ENCODE results near the gene TSR3.
A peak's percentile ranks its signal among the peaks of the same experiment; 100 is the strongest.
"Not testable (repeated sequence)": the region's sequence is repeated elsewhere in the genome, so short reads cannot be mapped to it uniquely, and the experiment has no call there.

The TSR3 gene

GRCh38 chr16:1331712-1332617 is 19.7 kb downstream of the TSR3 start:
- no peak overlapping the region for H3K9ac ChIP-seq (ENCODE audit: low read depth, low read length, poor library complexity, severe bottlenecking)
- no peaks in the 10 kb centered on the region for H4K20me1 ChIP-seq (ENCODE audit: insufficient read depth, low read length, poor library complexity, severe bottlenecking)
- H2AFZ ChIP-seq (ENCODE audit: low read length): no peak overlapping the region
- H3K4me1 ChIP-seq (ENCODE audit: insufficient read depth, low read length, poor library complexity, severe bottlenecking): no peaks in the 10 kb centered on the region
- no peaks in the 10 kb centered on the region for H3K9me3 ChIP-seq (ENCODE audit: insufficient read depth, low read depth, low read length)
- H3K36me3 ChIP-seq (ENCODE audit: insufficient read depth, low read length): no peaks in the 10 kb centered on the region
- H3K4me3 ChIP-seq (ENCODE audit: low read length, poor library complexity, severe bottlenecking): no peak overlapping the region
- no peaks in the 10 kb centered on the region for H3K9me2 ChIP-seq (replicated peaks; ENCODE audit: low read depth, low read length)
- H3K79me2 ChIP-seq (ENCODE audit: insufficient read depth, low read length): no peaks in the 10 kb centered on the region
- no peaks in the 10 kb centered on the region for H3F3A ChIP-seq (ENCODE audit: low read depth)
- H3K4me2 ChIP-seq (ENCODE audit: low read depth, low read length, poor library complexity, severe bottlenecking): no peak overlapping the region
- H3K27me3 ChIP-seq (ENCODE audit: insufficient read depth, low read length, poor library complexity, severe bottlenecking): no peaks in the 10 kb centered on the region
- TF ChIP-seq CTCF (conservative IDR thresholded peaks at IDR 0.05; ENCODE audit: low read length) (no peak), EZH2phosphoT487 (IDR thresholded peaks at IDR 0.05; ENCODE audit: borderline replicate concordance) (no peak)

GRCh38 chr16:1330931-1331711 is 20.6 kb downstream of the TSR3 start:
- H3K4me3 ChIP-seq (ENCODE audit: low read length, poor library complexity, severe bottlenecking): no peak overlapping the region
- H3K9ac ChIP-seq (ENCODE audit: low read depth, low read length, poor library complexity, severe bottlenecking): no peak overlapping the region
- no peaks in the 10 kb centered on the region for H3K4me1 ChIP-seq (ENCODE audit: insufficient read depth, low read length, poor library complexity, severe bottlenecking)
- no peak overlapping the region for H3K4me2 ChIP-seq (ENCODE audit: low read depth, low read length, poor library complexity, severe bottlenecking)
- H4K20me1 ChIP-seq (ENCODE audit: insufficient read depth, low read length, poor library complexity, severe bottlenecking): no peaks in the 10 kb centered on the region
- H3K9me3 ChIP-seq (ENCODE audit: insufficient read depth, low read depth, low read length): no peaks in the 10 kb centered on the region
- H3K36me3 ChIP-seq (ENCODE audit: insufficient read depth, low read length): no peaks in the 10 kb centered on the region
- no peaks in the 10 kb centered on the region for H3K79me2 ChIP-seq (ENCODE audit: insufficient read depth, low read length)
- no peak overlapping the region for H2AFZ ChIP-seq (ENCODE audit: low read length)
- TF ChIP-seq CTCF (conservative IDR thresholded peaks at IDR 0.05; ENCODE audit: low read length) (no peak), EZH2phosphoT487 (IDR thresholded peaks at IDR 0.05; ENCODE audit: borderline replicate concordance) (no peak)
- H3K27me3 ChIP-seq (ENCODE audit: insufficient read depth, low read length, poor library complexity, severe bottlenecking): no peaks in the 10 kb centered on the region
- H3F3A ChIP-seq (ENCODE audit: low read depth): no peaks in the 10 kb centered on the region
- H3K9me2 ChIP-seq (replicated peaks; ENCODE audit: low read depth, low read length): no peaks in the 10 kb centered on the region

GRCh38 chr16:1330260-1330914 is 21.3 kb downstream of the TSR3 start:
- H3K4me2 ChIP-seq (ENCODE audit: low read depth, low read length, poor library complexity, severe bottlenecking): no peak overlapping the region
- no peak overlapping the region for H3K4me3 ChIP-seq (ENCODE audit: low read length, poor library complexity, severe bottlenecking)
- no peaks in the 10 kb centered on the region for H3K27me3 ChIP-seq (ENCODE audit: insufficient read depth, low read length, poor library complexity, severe bottlenecking)
- no peaks in the 10 kb centered on the region for H3K9me3 ChIP-seq (ENCODE audit: insufficient read depth, low read depth, low read length)
- peak; percentile 36 for TF ChIP-seq CTCF (conservative IDR thresholded peaks at IDR 0.05; ENCODE audit: low read length)
- no peak for TF ChIP-seq EZH2phosphoT487 (IDR thresholded peaks at IDR 0.05; ENCODE audit: borderline replicate concordance)
- H3K9me2 ChIP-seq (replicated peaks; ENCODE audit: low read depth, low read length): no peaks in the 10 kb centered on the region
- no peak overlapping the region for H3K9ac ChIP-seq (ENCODE audit: low read depth, low read length, poor library complexity, severe bottlenecking)
- no peaks in the 10 kb centered on the region for H3K36me3 ChIP-seq (ENCODE audit: insufficient read depth, low read length)
- no peaks in the 10 kb centered on the region for H3F3A ChIP-seq (ENCODE audit: low read depth)
- H3K79me2 ChIP-seq (ENCODE audit: insufficient read depth, low read length): no peaks in the 10 kb centered on the region
- no peaks in the 10 kb centered on the region for H3K4me1 ChIP-seq (ENCODE audit: insufficient read depth, low read length, poor library complexity, severe bottlenecking)
- no peak overlapping the region for H2AFZ ChIP-seq (ENCODE audit: low read length)
- no peaks in the 10 kb centered on the region for H4K20me1 ChIP-seq (ENCODE audit: insufficient read depth, low read length, poor library complexity, severe bottlenecking)

- not testable (repeated sequence) for H3F3A ChIP-seq (ENCODE audit: low read depth); H3K4me2 ChIP-seq (ENCODE audit: low read depth, low read length, poor library complexity, severe bottlenecking); H3K4me3 ChIP-seq (ENCODE audit: low read length, poor library complexity, severe bottlenecking); H3K79me2 ChIP-seq (ENCODE audit: insufficient read depth, low read length); H3K27me3 ChIP-seq (ENCODE audit: insufficient read depth, low read length, poor library complexity, severe bottlenecking); H3K36me3 ChIP-seq (ENCODE audit: insufficient read depth, low read length); H4K20me1 ChIP-seq (ENCODE audit: insufficient read depth, low read length, poor library complexity, severe bottlenecking); H3K9me3 ChIP-seq (ENCODE audit: insufficient read depth, low read depth, low read length); H2AFZ ChIP-seq (ENCODE audit: low read length); H3K9me2 ChIP-seq (replicated peaks; ENCODE audit: low read depth, low read length); H3K4me1 ChIP-seq (ENCODE audit: insufficient read depth, low read length, poor library complexity, severe bottlenecking); H3K9ac ChIP-seq (ENCODE audit: low read depth, low read length, poor library complexity, severe bottlenecking)
Measured at GRCh38 chr16:1328961-1329360, 22.7 kb downstream of the TSR3 start.

- H3K4me3 ChIP-seq (ENCODE audit: low read length, poor library complexity, severe bottlenecking); H3K79me2 ChIP-seq (ENCODE audit: insufficient read depth, low read length); H3K27me3 ChIP-seq (ENCODE audit: insufficient read depth, low read length, poor library complexity, severe bottlenecking); H3F3A ChIP-seq (ENCODE audit: low read depth); H3K9me2 ChIP-seq (replicated peaks; ENCODE audit: low read depth, low read length); H2AFZ ChIP-seq (ENCODE audit: low read length); H3K4me2 ChIP-seq (ENCODE audit: low read depth, low read length, poor library complexity, severe bottlenecking); H3K9me3 ChIP-seq (ENCODE audit: insufficient read depth, low read depth, low read length); H3K9ac ChIP-seq (ENCODE audit: low read depth, low read length, poor library complexity, severe bottlenecking); H3K4me1 ChIP-seq (ENCODE audit: insufficient read depth, low read length, poor library complexity, severe bottlenecking); H3K36me3 ChIP-seq (ENCODE audit: insufficient read depth, low read length); H4K20me1 ChIP-seq (ENCODE audit: insufficient read depth, low read length, poor library complexity, severe bottlenecking): not testable (repeated sequence)
Measured at GRCh38 chr16:1328136-1328535, 23.5 kb downstream of the TSR3 start.

Measured in Loucy (cell line).